ENCODE measurements around the gene PAX5. TPM values are rescaled to one million over a fixed set of nuclear protein-coding genes. Genes with fewer than 3 reads are reported as not detected.

Gene PAX5
- polyA plus RNA-seq, 1 of the 3 experiments (the other 2 are of a cell fraction), result 0.05 TPM

DNA sequence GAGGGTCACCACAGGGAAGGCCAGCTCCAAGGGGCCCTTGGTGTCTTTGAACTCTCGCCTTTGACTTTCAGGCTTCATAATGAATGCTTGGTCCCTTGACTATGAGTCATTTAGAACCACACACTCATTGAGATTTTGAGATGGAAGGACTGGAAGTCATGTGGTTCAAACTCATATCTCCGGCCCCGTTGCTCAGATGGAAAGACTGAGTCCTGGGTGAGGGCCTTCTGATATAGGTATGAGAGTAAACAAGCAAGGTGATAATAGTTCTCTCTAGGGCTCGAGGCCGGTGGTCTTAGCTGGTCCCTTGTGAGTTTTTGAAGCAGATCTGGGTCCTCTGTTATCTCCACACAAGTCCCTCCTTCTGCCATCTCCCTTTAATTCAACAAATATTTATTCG is 210.6 kb downstream of the PAX5 start:
- Histone ChIP-seq H3K4me1 (ENCODE audit: control insufficient read depth in 1 of 2, insufficient read depth in 2 of 2, low read depth in 1 of 2, low read length in 1 of 2) (no peaks in the 10 kb centered on the region), H3K9me2 (no peaks in the 10 kb centered on the region), H3K27ac (ENCODE audit: low read depth in 2 of 2, low read length in 1 of 2) (no peak overlapping the region), H3F3A (replicated peaks; ENCODE audit: insufficient read depth) (no peaks in the 10 kb centered on the region), H3K4me2 (no peak overlapping the region), H3K4me3 (ENCODE audit: low read depth in 2 of 2, low read length in 1 of 2) (no peak overlapping the region), H2AFZ (ENCODE audit: low read depth) (no peak overlapping the region), H3K27me3 (ENCODE audit: insufficient read depth) (peaks cover 28% of the 10 kb centered on the region), H4K20me1 (ENCODE audit: insufficient read depth) (no peaks in the 10 kb centered on the region), H3K9ac (no peak overlapping the region), H3K79me2 (ENCODE audit: insufficient read depth) (no peaks in the 10 kb centered on the region), H3K9me3 (no peaks in the 10 kb centered on the region), H3K36me3 (replicated peaks in 1 of 2; ENCODE audit: control insufficient read depth in 1 of 2, insufficient read depth in 2 of 2, low read length in 1 of 2) (no peaks in the 10 kb centered on the region)
- ChIA-PET CTCF (no interaction called here), POLR2A (no interaction called here)
- TF ChIP-seq YY1 (IDR thresholded peaks at IDR 0.05; ENCODE audit: low read depth) (no peak), JUND (IDR thresholded peaks at IDR 0.05) (no peak), RXRA (IDR thresholded peaks at IDR 0.05; ENCODE audit: borderline replicate concordance, low read depth) (no peak), CHD2 (IDR thresholded peaks at IDR 0.05; ENCODE audit: low read length, partially characterized antibody) (no peak), MXI1 (IDR thresholded peaks at IDR 0.05; ENCODE audit: low read depth, low read length) (no peak), FOSL2 (IDR thresholded peaks at IDR 0.05; ENCODE audit: borderline replicate concordance, low read depth) (no peak), EZH2phosphoT487 (IDR thresholded peaks at IDR 0.05; ENCODE audit: borderline replicate concordance, low read depth) (no peak), SIN3A (IDR thresholded peaks at IDR 0.05; ENCODE audit: borderline replicate concordance, low read depth, low read length) (no peak), RAD21 (IDR thresholded peaks at IDR 0.05; ENCODE audit: low read length) (no peak), SMC3 (IDR thresholded peaks at IDR 0.05; ENCODE audit: low read depth, low read length) (no peak), TAF1 (IDR thresholded peaks at IDR 0.05; ENCODE audit: borderline replicate concordance, low read depth, low read length) (no peak), RFX5 (IDR thresholded peaks at IDR 0.05; ENCODE audit: low read length) (no peak), FOXJ3 (CRISPR knock-in tag; IDR thresholded peaks at IDR 0.05) (no peak), NFIC (IDR thresholded peaks at IDR 0.05; ENCODE audit: borderline replicate concordance) (no peak), ELF1 (IDR thresholded peaks at IDR 0.05) (no peak)
- TF ChIP-seq, protein P1, sequence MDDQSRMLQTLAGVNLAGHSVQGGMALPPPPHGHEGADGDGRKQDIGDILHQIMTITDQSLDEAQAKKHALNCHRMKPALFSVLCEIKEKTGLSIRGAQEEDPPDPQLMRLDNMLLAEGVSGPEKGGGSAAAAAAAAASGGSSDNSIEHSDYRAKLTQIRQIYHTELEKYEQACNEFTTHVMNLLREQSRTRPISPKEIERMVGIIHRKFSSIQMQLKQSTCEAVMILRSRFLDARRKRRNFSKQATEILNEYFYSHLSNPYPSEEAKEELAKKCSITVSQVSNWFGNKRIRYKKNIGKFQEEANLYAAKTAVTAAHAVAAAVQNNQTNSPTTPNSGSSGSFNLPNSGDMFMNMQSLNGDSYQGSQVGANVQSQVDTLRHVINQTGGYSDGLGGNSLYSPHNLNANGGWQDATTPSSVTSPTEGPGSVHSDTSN (IDR thresholded peaks at IDR 0.05), result no peak
- TF ChIP-seq, protein P2, sequence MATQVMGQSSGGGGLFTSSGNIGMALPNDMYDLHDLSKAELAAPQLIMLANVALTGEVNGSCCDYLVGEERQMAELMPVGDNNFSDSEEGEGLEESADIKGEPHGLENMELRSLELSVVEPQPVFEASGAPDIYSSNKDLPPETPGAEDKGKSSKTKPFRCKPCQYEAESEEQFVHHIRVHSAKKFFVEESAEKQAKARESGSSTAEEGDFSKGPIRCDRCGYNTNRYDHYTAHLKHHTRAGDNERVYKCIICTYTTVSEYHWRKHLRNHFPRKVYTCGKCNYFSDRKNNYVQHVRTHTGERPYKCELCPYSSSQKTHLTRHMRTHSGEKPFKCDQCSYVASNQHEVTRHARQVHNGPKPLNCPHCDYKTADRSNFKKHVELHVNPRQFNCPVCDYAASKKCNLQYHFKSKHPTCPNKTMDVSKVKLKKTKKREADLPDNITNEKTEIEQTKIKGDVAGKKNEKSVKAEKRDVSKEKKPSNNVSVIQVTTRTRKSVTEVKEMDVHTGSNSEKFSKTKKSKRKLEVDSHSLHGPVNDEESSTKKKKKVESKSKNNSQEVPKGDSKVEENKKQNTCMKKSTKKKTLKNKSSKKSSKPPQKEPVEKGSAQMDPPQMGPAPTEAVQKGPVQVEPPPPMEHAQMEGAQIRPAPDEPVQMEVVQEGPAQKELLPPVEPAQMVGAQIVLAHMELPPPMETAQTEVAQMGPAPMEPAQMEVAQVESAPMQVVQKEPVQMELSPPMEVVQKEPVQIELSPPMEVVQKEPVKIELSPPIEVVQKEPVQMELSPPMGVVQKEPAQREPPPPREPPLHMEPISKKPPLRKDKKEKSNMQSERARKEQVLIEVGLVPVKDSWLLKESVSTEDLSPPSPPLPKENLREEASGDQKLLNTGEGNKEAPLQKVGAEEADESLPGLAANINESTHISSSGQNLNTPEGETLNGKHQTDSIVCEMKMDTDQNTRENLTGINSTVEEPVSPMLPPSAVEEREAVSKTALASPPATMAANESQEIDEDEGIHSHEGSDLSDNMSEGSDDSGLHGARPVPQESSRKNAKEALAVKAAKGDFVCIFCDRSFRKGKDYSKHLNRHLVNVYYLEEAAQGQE (IDR thresholded peaks at IDR 0.05; ENCODE audit: low read depth, low read length), result no peak
- TF ChIP-seq, protein P3, sequence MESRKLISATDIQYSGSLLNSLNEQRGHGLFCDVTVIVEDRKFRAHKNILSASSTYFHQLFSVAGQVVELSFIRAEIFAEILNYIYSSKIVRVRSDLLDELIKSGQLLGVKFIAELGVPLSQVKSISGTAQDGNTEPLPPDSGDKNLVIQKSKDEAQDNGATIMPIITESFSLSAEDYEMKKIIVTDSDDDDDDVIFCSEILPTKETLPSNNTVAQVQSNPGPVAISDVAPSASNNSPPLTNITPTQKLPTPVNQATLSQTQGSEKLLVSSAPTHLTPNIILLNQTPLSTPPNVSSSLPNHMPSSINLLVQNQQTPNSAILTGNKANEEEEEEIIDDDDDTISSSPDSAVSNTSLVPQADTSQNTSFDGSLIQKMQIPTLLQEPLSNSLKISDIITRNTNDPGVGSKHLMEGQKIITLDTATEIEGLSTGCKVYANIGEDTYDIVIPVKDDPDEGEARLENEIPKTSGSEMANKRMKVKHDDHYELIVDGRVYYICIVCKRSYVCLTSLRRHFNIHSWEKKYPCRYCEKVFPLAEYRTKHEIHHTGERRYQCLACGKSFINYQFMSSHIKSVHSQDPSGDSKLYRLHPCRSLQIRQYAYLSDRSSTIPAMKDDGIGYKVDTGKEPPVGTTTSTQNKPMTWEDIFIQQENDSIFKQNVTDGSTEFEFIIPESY (IDR thresholded peaks at IDR 0.05; ENCODE audit: borderline replicate concordance, low read depth), result no peak
- TF ChIP-seq, protein P4, sequence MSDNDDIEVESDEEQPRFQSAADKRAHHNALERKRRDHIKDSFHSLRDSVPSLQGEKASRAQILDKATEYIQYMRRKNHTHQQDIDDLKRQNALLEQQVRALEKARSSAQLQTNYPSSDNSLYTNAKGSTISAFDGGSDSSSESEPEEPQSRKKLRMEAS (IDR thresholded peaks at IDR 0.05; ENCODE audit: low read depth), result no peak
- TF ChIP-seq, protein P5, sequence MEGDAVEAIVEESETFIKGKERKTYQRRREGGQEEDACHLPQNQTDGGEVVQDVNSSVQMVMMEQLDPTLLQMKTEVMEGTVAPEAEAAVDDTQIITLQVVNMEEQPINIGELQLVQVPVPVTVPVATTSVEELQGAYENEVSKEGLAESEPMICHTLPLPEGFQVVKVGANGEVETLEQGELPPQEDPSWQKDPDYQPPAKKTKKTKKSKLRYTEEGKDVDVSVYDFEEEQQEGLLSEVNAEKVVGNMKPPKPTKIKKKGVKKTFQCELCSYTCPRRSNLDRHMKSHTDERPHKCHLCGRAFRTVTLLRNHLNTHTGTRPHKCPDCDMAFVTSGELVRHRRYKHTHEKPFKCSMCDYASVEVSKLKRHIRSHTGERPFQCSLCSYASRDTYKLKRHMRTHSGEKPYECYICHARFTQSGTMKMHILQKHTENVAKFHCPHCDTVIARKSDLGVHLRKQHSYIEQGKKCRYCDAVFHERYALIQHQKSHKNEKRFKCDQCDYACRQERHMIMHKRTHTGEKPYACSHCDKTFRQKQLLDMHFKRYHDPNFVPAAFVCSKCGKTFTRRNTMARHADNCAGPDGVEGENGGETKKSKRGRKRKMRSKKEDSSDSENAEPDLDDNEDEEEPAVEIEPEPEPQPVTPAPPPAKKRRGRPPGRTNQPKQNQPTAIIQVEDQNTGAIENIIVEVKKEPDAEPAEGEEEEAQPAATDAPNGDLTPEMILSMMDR (IDR thresholded peaks at IDR 0.05), result no peak
- WGBS (ENCODE audit: low lambda C conversion rate), result 64% methylated on average over 6 of the region's 6 CpGs
- no peak for DNase-seq
